GM12801 (cell line): ENCODE results near the gene VASP.

ENCODE experiments used
- TF ChIP-seq, protein P1 (sequence below): IDR thresholded peaks from one replicate; pipeline ENCODE4 v1.5.1; 2011; ENCODE audit warnings: control low read depth; ENCODE audit not compliant: insufficient read length; ENCODE audit errors: extremely low read depth

VASP gene

DNA sequence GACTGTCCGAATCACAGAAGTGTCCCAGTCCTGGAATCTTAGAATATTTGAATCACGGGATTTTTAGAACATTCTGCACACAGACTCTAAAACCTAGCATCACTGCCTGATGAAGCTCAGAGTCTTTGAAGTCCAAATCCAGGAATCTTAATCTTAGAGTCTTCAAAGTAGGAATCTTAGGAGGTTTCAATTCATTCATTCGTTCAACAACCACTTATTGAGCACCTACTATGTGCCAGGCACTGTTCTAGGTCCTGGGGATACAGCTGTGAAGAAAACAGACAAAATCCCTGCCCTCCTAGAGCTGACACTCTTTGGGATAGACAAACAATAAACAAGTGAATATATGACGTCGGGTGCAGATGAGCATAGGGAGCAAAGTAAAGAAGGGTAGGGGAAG is 12.1 kb upstream of the VASP start:
- TF ChIP-seq, protein P1, sequence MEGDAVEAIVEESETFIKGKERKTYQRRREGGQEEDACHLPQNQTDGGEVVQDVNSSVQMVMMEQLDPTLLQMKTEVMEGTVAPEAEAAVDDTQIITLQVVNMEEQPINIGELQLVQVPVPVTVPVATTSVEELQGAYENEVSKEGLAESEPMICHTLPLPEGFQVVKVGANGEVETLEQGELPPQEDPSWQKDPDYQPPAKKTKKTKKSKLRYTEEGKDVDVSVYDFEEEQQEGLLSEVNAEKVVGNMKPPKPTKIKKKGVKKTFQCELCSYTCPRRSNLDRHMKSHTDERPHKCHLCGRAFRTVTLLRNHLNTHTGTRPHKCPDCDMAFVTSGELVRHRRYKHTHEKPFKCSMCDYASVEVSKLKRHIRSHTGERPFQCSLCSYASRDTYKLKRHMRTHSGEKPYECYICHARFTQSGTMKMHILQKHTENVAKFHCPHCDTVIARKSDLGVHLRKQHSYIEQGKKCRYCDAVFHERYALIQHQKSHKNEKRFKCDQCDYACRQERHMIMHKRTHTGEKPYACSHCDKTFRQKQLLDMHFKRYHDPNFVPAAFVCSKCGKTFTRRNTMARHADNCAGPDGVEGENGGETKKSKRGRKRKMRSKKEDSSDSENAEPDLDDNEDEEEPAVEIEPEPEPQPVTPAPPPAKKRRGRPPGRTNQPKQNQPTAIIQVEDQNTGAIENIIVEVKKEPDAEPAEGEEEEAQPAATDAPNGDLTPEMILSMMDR, result no peak

DNA sequence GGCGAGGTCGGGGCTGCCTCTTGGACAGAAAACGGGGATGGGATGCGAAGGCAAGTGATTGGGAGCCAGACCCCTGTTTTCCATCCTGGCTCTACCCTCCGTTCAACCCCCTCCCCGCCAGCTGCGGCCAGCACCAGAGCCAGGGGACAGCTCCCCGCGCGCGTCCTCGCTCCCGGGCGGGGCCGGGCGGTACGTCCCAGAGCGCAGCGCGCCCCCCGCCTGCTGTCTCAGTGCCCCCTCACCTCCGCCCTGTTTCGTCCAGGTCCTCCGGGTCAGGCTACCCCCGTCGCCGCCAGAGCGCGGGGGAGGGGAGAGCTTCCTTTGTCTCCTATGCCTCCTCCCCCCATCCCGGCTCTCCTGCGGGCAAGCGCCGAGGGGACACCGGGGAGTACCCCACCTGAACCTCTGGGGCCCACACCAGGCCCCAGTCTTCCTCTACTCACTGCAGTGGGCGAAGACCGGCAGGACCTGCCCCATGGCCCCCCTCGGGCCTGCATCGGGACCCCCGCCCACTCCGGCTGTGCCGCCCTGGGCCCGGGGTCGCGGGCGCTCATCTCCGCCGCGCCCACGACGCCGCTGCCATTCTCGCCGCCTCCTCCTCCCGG is 10.8 kb upstream of the VASP start:
- TF ChIP-seq, protein P1, result no peak

DNA sequence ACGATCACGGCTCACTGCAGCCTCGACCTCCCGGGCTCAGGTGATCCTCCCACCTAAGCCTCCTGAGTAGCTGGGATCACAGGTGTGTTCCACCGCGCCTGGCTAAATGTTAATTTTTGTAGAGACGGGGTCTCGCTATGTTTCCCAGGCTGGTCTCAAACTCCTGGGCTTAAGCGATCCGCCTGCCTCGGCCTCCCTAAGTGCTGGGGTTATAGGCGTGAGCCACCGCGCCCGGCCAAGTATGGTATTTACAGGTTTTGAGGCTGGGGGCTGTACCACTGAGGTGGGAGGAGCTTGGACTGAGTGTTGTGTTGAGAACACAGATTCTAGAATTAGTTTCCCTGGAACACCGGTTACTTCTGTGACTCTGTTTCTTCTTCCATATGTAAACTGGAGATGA is 9.5 kb upstream of the VASP start:
- TF ChIP-seq, protein P1, result no peak

DNA sequence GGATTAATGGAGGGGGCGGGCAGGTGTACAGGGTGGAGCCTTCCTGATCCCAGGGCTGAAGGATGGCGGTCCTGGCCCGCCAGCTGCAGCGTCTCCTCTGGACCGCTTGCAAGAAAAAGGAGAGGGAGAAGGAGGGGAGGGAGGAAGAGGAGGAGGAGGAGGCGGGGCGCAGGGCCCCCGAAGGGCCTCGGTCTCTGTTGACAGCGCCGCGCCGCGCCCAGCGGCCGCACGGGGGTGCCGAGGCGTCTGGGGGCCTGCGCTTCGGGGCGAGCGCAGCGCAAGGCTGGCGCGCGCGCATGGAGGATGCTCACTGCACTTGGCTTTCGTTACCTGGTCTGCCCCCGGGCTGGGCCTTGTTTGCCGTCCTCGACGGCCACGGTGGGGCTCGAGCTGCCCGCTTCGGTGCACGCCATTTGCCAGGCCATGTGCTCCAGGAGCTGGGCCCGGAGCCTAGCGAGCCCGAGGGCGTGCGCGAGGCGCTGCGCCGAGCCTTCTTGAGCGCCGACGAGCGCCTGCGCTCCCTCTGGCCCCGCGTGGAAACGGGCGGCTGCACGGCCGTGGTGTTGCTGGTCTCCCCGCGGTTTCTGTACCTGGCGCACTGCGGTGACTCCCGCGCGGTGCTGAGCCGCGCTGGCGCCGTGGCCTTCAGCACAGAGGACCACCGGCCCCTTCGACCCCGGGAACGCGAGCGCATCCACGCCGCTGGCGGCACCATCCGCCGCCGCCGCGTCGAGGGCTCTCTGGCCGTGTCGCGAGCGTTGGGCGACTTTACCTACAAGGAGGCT is 8.7 kb upstream of the VASP start, which contains the start of gene PPM1N:
Gene PPM1N, plus strand, starts transcription at position 33 of the 785 bp plus-strand sequence. Its CDS starts 30 bp downstream, at position 63.
- TF ChIP-seq, protein P1, result no peak

DNA sequence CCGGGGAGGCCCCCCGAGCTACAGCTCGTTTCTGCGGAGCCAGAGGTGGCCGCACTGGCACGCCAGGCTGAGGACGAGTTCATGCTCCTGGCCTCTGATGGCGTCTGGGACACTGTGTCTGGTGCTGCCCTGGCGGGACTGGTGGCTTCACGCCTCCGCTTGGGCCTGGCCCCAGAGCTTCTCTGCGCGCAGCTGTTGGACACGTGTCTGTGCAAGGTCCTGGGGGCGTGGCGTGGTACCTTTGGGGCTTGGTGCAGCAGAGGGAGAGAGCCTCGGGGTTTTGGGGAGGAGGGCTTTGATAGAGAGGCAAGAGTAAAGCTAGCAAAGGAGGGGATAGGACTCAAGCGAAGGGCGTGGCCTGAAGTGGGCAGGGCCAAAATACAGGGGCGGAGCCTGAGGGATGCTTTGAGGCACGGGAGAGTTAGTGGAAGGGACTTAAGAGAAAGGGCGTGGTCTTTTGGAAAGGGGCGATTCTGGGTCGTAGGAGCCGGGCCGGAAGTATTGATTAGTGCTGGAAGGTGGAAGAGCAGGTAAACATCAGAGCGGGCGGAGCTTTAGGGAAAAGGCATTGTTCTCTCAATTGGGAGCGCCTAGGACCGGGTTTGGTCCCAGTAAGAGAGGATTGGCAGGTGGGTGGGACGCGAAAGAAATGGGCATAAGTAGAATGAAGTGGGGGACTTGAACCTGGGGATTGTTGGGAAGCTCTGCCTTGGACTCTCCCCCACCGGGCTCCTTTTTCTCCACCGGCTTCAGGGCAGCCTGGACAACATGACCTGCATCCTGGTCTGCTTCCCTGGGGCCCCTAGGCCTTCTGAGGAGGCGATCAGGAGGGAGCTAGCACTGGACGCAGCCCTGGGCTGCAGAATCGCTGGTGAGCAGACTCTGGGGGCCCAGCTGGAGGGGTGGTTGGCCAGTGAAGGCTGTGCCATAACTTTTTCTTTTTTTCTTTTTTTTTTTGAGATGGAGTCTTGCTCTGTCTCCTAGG is 7.8 kb upstream of the VASP start:
- TF ChIP-seq, protein P1, result no peak

DNA sequence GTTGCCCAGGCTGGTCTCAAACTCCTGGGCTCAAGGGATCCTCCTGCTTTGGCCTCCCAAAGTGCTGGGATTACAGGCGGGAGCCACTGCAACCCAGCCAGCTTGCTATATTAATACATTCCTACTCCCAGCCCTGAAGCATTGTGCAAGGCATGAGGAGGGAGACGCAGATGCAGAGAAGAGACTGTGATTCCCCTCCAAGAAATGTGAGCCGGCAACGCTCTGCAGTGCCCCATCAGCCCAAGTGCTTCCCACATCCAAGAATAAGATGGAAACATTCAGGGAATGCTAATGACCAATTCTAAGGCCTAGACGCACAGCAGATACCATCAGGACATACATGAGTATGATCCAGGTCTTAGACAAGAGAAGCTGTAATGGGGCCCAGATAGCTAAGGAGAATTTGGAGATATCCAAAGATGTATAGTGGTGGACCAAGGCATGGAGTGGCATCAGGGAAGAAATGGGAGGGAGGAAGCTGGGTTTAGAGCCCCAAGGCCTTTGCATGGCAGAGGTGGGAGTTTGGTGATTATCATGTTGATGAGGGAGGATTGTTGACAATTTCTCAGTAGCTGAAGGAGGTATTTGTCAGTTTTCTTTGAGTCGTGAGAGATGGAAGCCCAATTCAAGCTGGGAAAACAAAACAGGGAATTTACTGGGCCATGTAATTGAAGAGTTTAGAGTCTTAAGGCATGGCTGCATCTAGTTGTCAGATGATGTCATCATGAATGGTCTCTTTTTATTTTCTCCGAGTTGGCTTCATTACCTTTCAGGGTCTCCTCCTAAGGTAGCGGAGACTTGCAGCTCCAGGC is 6.2 kb upstream of the VASP start:
- TF ChIP-seq, protein P1, result no peak
